HS-27A (cell line): Measurements from ENCODE around the gene EFR3B.
"Not testable (repeated sequence)": the region's sequence is repeated elsewhere in the genome, so short reads cannot be mapped to it uniquely, and the experiment has no call there.

Experiments
- DNase-seq: peaks from one replicate; pipeline ENCODE4 v3.0.0-alpha.2; 2012; ENCODE audit warnings: low read depth, missing footprints

EFR3B gene

GRCh38 chr2:25073025-25073424, 31.1 kb downstream of the EFR3B start:
- no peak for DNase-seq

- no peak for DNase-seq
Observed at GRCh38 chr2:25073914-25074313, 32.0 kb downstream of the EFR3B start.

DNA sequence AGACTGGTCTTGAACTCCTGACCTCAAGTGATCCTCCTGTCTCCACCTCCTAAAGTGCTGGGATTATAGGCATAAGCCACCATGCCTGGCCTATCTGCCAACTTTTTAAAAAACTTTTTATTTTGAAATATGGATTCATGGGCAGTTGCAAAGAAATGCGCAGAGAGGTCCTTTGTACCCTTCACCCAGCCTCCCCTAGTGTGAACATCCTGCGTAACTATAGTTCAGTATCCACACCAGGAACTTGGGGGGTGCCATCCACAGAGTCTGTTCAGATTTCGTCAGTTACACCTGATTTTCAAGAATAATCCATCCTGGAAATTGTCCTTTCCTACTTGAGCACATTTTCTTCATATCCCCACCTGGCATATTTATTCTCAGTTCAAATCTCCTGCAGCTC, 33.0 kb downstream of the EFR3B start:
- DNase-seq: no peak

- DNase-seq: no peak
Observed at GRCh38 chr2:25076749-25077148, 34.9 kb downstream of the EFR3B start.

GRCh38 chr2:25077789-25078169, 35.9 kb downstream of the EFR3B start:
- no peak for DNase-seq

GRCh38 chr2:25078170-25079049, 36.5 kb downstream of the EFR3B start:
- no peak for DNase-seq

DNA sequence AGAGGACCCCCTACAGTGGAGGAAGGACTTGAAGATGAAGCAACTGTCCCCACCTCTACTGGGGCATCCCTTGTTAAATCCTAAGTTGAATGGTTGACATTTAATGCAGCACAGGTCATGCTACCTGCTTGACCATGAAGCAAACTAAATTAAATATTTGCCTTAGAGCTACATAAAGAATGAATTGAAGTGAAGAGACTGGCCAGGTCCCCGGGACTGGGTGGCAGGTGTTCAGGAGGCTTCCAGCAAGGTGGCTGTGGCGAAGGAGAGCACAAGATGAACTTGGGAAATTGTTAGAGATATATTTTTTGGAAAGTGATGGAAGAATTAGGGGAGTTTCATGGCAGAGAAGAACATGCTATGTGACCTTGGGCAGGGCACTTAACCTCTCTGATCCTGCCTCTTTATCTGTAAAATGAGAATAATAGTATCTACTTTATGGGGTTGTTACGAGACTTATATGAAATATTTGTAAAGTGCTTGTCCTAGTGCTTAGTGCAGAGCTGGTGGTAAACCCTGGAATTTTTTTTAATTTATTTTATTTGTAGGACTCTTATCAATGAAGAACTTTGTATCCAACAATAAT, 37.3 kb downstream of the EFR3B start:
- no peak for DNase-seq

DNA sequence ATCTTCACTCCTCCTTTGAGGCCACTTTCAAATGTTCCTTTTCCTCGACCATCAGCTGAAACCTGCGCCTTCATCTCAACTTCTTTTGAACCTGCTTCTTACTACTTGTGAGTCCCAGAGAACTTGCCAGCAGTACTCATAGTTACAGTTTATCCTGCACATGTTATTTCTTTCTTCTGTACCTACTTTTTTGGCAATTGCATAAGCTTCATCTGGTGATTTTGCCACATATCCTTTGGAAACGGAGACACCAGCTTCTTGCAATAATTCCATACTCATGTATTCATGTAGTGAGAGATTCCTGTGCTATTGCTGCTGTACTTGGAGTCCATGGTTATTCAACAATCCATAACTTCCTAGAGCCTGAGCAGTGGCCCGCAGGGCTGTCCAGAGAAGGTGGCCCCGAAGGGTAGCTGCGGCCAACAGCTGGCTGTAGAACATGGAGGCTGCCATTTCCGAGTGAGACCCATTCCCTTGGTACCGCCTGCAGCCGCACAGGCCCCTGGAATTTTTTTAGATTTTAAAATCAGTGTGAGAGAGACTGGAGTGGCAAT, 39.4 kb downstream of the EFR3B start:
- no peak for DNase-seq

- no peak for DNase-seq
Observed at GRCh38 chr2:25082002-25082622, 40.2 kb downstream of the EFR3B start.

DNA sequence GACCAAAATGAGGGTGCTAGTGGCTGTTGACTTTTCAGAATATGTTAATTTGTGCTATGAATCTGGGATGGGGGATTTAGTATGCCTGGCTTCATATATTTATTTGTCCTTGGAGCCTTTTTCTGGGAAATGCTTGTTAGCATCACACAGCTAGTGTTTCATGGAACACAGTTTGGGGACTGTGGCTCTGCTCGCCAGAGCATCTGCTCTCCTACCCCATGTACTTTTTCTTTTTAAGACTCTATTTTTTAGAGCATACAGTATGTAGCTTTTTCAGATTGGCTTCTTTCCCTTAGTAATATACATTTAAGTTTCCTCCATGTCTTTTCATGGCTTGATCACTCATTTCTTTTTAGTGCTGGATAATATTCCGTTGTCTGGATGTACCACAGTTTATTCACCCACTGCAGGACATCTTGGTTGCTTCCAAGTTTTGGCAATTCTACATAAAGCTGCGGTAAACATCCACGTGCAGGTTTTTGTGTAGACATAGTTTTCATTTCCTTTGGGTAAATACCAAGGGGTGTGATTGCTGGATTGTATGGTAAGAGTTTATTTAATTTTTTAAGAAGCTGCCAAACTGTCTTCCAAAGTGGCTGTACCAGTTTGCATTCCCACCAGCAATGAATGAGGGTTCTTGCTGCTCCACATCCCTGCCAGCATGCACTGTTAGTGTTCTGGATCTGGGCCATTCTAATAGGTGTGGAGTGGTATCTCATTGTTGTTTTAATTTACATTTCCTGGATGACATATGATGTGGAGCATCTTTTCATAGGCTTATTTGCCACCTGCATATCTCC, 44.1 kb downstream of the EFR3B start:
- DNase-seq: no peak

- no peak for DNase-seq
Observed at GRCh38 chr2:25088817-25089516, 47.1 kb downstream of the EFR3B start.

DNA sequence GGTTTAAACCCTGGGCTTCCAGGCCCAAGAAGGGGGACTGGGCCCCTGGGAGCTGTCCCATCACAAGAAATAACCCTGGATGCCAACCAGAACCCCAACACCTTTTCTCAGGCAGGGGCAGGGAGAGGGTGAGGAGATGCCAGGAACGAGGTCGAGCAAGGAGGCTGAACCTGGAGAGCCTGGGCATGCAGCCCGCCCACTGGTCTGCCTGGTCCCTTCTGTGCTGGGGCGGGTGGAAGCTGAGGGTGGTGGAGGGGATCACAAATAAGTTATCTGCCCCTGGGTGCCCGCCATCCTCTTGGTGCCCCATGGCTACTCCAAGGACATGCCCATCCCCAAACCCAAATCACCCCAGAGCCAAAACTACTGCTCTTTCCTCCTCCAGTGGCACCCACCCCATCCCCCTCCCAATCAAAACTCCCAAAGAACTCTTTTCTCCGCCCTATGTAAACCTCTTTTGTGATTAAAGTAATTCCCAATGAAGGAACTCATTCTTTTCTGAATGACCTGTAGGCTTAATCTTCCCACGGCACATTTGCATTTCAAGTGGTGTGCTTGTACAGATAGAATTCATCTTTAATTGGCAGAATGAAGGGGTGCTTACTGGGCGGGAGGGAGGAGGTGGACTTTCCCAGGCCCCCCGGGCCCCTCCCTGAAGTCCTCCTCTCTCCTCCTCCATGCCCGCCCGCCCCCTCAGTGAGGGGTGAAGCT, 47.9 kb downstream of the EFR3B start:
- DNase-seq: no peak

DNA sequence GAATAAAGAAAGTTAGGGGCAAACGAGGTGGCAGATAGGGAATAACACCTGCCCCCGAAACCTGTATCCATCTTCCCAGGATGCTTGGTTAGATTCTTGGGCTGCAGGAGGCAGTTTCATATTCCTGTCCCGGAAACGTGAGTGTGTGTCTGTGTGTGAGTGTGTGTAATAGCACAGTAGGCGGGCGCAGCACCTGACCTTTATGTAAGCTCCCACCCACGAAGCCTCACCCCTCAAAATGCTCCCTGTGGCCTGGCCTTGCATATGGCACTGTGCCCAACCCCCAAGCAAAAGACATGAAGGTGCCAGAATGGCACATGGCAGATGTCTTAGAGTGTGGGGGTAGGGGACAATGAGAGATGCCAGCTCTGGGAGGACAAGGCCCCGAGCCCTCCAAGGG, 48.9 kb downstream of the EFR3B start:
- no peak for DNase-seq

- no peak for DNase-seq
Observed at GRCh38 chr2:25091265-25091664, 49.4 kb downstream of the EFR3B start.

GRCh38 chr2:25098056-25098455, 56.2 kb downstream of the EFR3B start:
- no peak for DNase-seq

- no peak for DNase-seq
Observed at GRCh38 chr2:25098670-25099486, 57.0 kb downstream of the EFR3B start.

GRCh38 chr2:25102352-25102751, 60.5 kb downstream of the EFR3B start:
- not testable (repeated sequence) for DNase-seq

- DNase-seq: no peak
Observed at GRCh38 chr2:25103287-25103871, 61.5 kb downstream of the EFR3B start.

- no peak for DNase-seq
Observed at GRCh38 chr2:25104736-25105135, 62.9 kb downstream of the EFR3B start.
